Activated CD4-positive, alpha-beta T cell treated with anti-CD3 and anti-CD28 coated beads, Interleukin-10, Interleukin-2, amounts not matched to agents 100 ng/mL and 50 ng/mL, durations not matched to agents 16 hours and 8 hours (primary cell): Measurements from ENCODE around the gene WDR74.

Source experiments
- DNase-seq: peaks from one replicate; pipeline ENCODE4 v3.0.0-alpha.2; 2020

WDR74 gene

DNA sequence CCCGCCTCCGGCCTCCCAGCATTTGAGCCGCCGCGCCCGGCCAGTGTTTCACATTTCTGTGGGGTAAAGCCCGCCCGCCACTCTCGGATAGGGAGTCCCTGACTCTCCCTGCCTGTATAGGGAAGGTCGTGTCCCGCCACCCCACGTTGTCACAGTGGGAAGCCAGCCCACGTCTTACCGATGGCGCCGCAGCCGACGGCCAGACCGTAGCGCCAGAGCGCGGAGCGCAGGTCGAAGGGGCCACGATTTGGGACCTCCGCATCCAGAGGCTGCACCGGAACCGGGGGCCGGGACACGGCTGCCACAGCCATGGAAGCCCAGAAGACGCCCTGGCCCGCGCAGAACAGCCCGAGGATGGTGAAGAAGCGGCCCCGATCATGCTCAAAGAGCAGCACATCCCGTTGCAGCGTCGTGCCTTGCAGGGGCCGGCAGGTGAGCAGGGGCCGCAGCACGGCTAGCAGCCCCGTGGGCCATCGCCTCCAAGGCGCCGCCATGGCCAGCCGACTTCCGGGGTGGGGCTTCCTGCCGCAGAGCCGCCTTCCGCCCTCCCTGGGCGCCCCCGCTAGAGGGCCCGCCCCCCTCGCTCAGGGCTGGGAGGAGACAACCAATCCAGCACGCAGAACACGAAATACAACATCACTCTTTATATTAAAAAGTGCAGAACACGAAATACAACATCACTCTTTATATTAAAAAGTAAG, 47.7 kb downstream of the WDR74 start, which contains the start of gene TMEM223:
Gene TMEM223 (minus strand): TSS at position 506 of the 701 bp plus-strand sequence. CDS start 12 bp downstream, at position 494.
- peak; percentile 93 for DNase-seq

DNA sequence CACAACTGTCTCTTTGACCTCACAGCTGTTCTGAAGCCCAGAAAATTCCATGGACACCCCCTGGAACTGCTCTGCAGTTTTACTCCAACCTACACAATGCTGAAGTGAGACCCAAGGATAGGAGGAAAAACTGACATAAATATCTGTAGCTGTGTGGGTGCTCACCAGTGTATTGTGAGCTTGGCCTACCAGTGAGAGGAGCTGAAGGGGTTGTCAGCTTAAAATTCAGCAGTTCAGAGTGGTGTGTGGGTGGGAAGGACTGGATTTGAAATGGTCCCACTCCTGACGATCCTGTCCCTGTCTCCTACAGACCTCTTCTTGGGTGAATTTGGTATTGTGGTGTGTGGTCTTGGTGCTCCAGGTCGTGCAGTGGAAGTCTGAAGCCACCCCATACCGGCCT, 49.8 kb downstream of the WDR74 start:
- DNase-seq = no peak

DNA sequence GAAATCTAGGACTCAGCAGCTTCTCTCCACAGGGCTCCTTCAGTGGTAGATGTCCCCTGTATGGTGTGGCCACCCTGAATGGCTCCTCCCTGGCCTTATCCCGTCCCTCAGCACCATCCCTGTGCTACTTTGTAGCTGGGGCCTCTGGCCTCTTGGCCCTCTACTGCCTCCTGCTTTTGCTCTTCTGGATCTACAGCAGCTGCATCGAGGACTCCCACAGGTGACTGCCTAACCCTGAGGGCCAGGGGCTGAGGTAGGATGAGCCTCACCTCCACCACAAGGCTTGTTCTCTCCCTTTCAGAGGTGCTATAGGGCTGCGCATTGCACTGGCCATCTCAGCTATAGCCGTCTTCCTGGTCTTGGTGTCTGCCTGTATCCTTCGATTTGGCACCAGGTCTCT, 50.4 kb downstream of the WDR74 start:
- DNase-seq = no peak

DNA sequence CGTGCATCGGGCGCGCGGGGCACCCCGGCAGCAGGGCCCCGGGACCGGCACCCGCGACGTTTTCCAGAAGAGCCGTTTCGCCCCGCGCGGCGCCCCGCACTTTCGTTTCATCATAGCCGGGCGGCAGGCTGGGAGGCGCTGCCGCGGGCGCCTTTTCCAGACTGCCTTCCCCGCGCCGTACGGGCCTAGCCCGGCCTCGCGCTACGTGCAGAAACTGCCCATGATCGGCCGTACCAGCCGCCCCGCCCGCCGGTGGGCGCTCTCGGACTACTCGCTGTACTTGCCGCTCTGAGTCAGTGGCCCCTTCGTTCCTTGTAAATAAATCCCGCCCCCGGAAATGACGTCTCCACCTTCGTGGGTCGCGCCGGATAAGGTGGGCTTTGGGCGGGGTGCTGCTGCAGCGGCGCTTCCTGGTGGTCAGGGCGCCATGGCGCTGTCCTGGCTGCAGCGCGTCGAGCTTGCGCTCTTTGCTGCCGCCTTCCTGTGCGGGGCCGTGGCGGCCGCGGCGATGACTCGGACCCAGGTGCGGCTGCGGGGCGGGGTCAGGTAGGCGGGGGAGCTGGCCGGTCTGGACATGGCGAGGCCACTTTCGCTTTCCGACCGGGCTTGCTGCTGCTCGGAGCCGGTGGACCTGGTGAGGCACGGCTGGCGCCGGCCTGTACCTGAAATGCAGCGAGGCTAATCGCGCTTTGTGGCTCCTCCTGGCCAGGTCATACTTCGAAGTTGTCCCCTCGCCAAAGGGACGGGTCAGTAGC, 52.2 kb downstream of the WDR74 start, which contains the start of gene TMEM179B:
Gene TMEM179B (plus strand): TSS at position 398 of the 755 bp plus-strand sequence. CDS start 30 bp downstream, at position 428.
- DNase-seq = peak; percentile 98

GRCh38 chr11:62786318-62787004, 52.9 kb downstream of the WDR74 start:
- peak; percentile 92 for DNase-seq
